SU-DHL-6 (cell line): ENCODE measurements around the gene CRIM1.

Experiments
- EZH2phosphoT487 ChIP-seq: fragments of 200-600 bp; sonication (generic), shearing (Covaris generic); conservative IDR thresholded peaks from 2 replicates; pipeline ENCODE4 v1.6.1; 2018; ENCODE audit warnings: mild to moderate bottlenecking, antibody characterized with exemption, low read length, moderate library complexity, mixed read lengths
- TF ChIP-seq, protein P1 (sequence below): fragments of 200-600 bp; sonication (generic); IDR thresholded peaks from one replicate; pipeline ENCODE4 v1.5.1; 2017; ENCODE audit warnings: antibody characterized with exemption, mild to moderate bottlenecking, low read length, moderate library complexity; ENCODE audit not compliant: insufficient read depth, poor library complexity, severe bottlenecking

DNA sequence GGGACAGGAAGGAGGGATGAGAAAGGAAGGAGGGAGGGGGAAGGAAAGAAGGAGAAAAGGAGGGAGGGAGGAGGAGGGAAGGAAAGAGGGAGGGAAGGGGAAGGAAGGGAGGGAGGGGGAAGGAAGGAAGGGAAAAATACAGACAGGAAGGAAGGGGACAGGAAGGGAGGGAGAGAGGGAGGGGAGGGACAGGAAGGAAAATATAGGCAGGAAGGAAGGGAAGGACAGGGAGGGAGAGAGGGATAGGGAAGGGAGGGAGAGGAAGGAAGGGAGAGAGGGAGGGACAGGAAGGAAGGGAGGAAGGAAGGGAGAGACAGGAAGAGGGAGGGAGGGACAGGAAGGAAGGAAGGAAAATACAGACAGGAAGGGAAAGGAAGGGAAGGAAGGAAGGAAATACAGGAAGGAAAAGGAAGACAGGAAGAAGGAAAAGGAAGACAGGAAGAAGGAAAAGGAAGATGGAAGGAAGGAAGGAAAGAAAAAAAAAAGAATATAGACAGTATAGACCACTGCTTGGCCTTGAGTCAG, 178.8 kb downstream of the CRIM1 start:
- TF ChIP-seq, protein P1, sequence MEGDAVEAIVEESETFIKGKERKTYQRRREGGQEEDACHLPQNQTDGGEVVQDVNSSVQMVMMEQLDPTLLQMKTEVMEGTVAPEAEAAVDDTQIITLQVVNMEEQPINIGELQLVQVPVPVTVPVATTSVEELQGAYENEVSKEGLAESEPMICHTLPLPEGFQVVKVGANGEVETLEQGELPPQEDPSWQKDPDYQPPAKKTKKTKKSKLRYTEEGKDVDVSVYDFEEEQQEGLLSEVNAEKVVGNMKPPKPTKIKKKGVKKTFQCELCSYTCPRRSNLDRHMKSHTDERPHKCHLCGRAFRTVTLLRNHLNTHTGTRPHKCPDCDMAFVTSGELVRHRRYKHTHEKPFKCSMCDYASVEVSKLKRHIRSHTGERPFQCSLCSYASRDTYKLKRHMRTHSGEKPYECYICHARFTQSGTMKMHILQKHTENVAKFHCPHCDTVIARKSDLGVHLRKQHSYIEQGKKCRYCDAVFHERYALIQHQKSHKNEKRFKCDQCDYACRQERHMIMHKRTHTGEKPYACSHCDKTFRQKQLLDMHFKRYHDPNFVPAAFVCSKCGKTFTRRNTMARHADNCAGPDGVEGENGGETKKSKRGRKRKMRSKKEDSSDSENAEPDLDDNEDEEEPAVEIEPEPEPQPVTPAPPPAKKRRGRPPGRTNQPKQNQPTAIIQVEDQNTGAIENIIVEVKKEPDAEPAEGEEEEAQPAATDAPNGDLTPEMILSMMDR: no peak
- no peak for TF ChIP-seq EZH2phosphoT487
